Caco-2 (cell line): ENCODE results near the gene S100A9. TPM values are rescaled to one million over a fixed set of nuclear protein-coding genes. Genes with fewer than 3 reads are reported as not detected.
"Not testable (repeated sequence)": the region's sequence is repeated elsewhere in the genome, so short reads cannot be mapped to it uniquely, and the experiment has no call there.

Source experiments
- BruUV-seq: library from RNA; stranded (reverse); fragments of 400-500 nt; replicated peaks from 2 replicates; lab custom pipeline; 2021; lab: Mats Ljungman, UMichigan
- CTCF ChIA-PET: fragments of 300-600 bp; sonication (Branson Sonifier 250); formaldehyde crosslinking; loops from one replicate; lab custom pipeline; 2022; ENCODE audit warnings: antibody characterized with exemption; lab: Charles Lee
- POLR2A ChIA-PET: fragments of 300-600 bp; sonication (Branson Sonifier 250); formaldehyde crosslinking; loops from one replicate; lab custom pipeline; 2022; ENCODE audit warnings: antibody characterized with exemption; lab: Charles Lee
- DNase-seq, 2 experiments: peaks; one replicate each; pipeline versions ENCODE4 v3.0.0 to v3.0.0-alpha.2; 2020 to 2022
- H3K27me3 ChIP-seq: replicated peaks from 2 replicates; pipeline ENCODE4 v1.6.0; 2011; ENCODE audit warnings: low read length; ENCODE audit not compliant: control insufficient read depth, insufficient read depth
- H3K36me3 ChIP-seq: 2 replicates; pipeline ENCODE4 v1.5.1; 2011; ENCODE audit warnings: low read length; ENCODE audit not compliant: control insufficient read depth, insufficient read depth
- H3K4me1 ChIP-seq: fragments of 250-450 bp; sonication (Bioruptor Pico); 2 replicates; pipeline ENCODE4 v1.5.1; 2020; ENCODE audit warnings: mild to moderate bottlenecking
- H3K4me3 ChIP-seq: 2 replicates; pipeline ENCODE4 v1.5.1; 2011; ENCODE audit warnings: low read depth, mild to moderate bottlenecking, control low read depth, low read length
- H3K9me3 ChIP-seq: fragments of 250-450 bp; sonication (Bioruptor Pico); 2 replicates; pipeline ENCODE4 v1.5.1; 2020; ENCODE audit warnings: mild to moderate bottlenecking, moderate library complexity
- H3K27ac Mint-ChIP-seq: one replicate; pipeline ENCODE4 v1.8.0; 2022; ENCODE audit warnings: mixed read lengths; ENCODE audit not compliant: unreplicated experiment
- H3K27me3 Mint-ChIP-seq: one replicate; pipeline ENCODE4 v1.8.0; 2022; ENCODE audit warnings: mixed read lengths; ENCODE audit not compliant: insufficient read depth, unreplicated experiment
- H3K36me3 Mint-ChIP-seq: one replicate; pipeline ENCODE4 v1.8.0; 2022; ENCODE audit warnings: mild to moderate bottlenecking, mixed read lengths; ENCODE audit not compliant: insufficient read depth, unreplicated experiment
- H3K4me1 Mint-ChIP-seq: one replicate; pipeline ENCODE4 v1.8.0; 2022; ENCODE audit warnings: low read depth, mixed read lengths; ENCODE audit not compliant: unreplicated experiment
- H3K4me3 Mint-ChIP-seq: one replicate; pipeline ENCODE4 v1.8.0; 2022; ENCODE audit warnings: mild to moderate bottlenecking, moderate library complexity, mixed read lengths; ENCODE audit not compliant: unreplicated experiment
- H3K9me3 Mint-ChIP-seq: one replicate; pipeline ENCODE4 v1.8.0; 2022; ENCODE audit warnings: mixed read lengths; ENCODE audit not compliant: unreplicated experiment
- CTCF ChIP-seq, 2 experiments: fragments of 200-600 bp in 1 of 2; IDR thresholded peaks; 1 replicate in 1 of 2; 2 replicates in 1 of 2; pipeline versions ENCODE4 v1.5.1 to v1.8.0; 2011 to 2022; ENCODE audit warnings: antibody characterized with exemption in 1 of 2, control low read depth in 1 of 2, inconsistent platforms in 1 of 2, low read depth in 1 of 2, low read length in 1 of 2, mild to moderate bottlenecking in 1 of 2, moderate library complexity in 1 of 2; ENCODE audit not compliant: insufficient read depth in 1 of 2, severe bottlenecking in 1 of 2, unreplicated experiment in 1 of 2
- intact Hi-C: fragments of 100-400 bp; cut with micrococcal nuclease; formaldehyde crosslinking; loops from one replicate; pipeline ENCODE4 v1.10.0; 2022; ENCODE audit not compliant: unreplicated experiment
- total RNA-seq: library from RNA; stranded (reverse); gene quantifications from 2 replicates; pipeline ENCODE4 v1.2.3, GENCODE V29; 2022

The S100A9 gene
- total RNA-seq, 1 experiment from 2014 or later, result not detected

- H3K4me1 Mint-ChIP-seq, H3K36me3 Mint-ChIP-seq, H3K27me3 ChIP-seq, H3K36me3 ChIP-seq, H3K4me3 Mint-ChIP-seq, DNase-seq, POLR2A ChIA-PET, BruUV-seq, CTCF ChIA-PET, H3K4me1 ChIP-seq, H3K27ac Mint-ChIP-seq, intact Hi-C loops, H3K4me3 ChIP-seq: not testable (repeated sequence)
- H3K9me3 ChIP-seq, result peaks cover 11% of the 10 kb centered on the region
- H3K27me3 Mint-ChIP-seq, result peaks cover 11% of the 10 kb centered on the region
- H3K9me3 Mint-ChIP-seq, result peaks cover 28% of the 10 kb centered on the region
These were observed 39.5 kb upstream of the S100A9 start for GRCh38 chr1:153318145-153318544.

- TF ChIP-seq CTCF (IDR thresholded peaks at IDR 0.05; ENCODE audit: insufficient read depth in 1 of 2, low read depth in 1 of 2, low read length in 1 of 2, severe bottlenecking in 1 of 2, unreplicated experiment in 1 of 2), result no peak
- Mint-ChIP-seq H3K4me3 (no peak overlapping the region), H3K27me3 (peaks cover 3% of the 10 kb centered on the region), H3K9me3 (peaks cover 20% of the 10 kb centered on the region), H3K27ac (no peak overlapping the region), H3K36me3 (no peaks in the 10 kb centered on the region), H3K4me1 (no peaks in the 10 kb centered on the region)
- intact Hi-C loops, result no loop called here
- Histone ChIP-seq H3K36me3 (no peaks in the 10 kb centered on the region), H3K4me1 (no peaks in the 10 kb centered on the region), H3K27me3 (no peaks in the 10 kb centered on the region), H3K9me3 (peaks cover 21% of the 10 kb centered on the region), H3K4me3 (no peak overlapping the region)
- ChIA-PET CTCF (no interaction called here), POLR2A (no interaction called here)
- no peak for DNase-seq
- no TSS peak for BruUV-seq
These were observed 35.1 kb upstream of the S100A9 start for GRCh38 chr1:153322568-153322967.

DNA sequence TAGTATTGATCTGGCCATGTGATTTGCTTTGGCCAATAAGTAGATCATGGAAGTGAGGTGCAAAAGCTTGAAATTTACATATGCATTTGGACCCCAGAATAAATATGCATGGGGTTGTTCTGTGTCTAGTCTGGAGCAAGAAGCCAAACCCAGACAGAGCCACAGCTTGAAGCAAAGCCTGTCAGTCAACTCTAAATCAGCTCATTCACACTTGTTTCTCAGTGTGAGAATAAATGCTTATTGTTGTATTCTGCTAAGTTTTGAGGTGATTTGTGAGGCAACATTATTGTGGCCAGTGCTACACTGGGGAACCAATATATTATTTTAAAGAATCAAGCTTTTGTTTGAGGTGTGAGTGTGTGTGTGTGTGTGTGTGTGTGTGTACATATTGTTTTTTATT lies 32.7 kb upstream of the S100A9 start:
- H3K9me3 ChIP-seq, result peaks cover 21% of the 10 kb centered on the region
- no peaks in the 10 kb centered on the region for H3K4me1 ChIP-seq
- POLR2A ChIA-PET, result no interaction called here
- CTCF ChIA-PET, result no interaction called here
- H3K36me3 Mint-ChIP-seq, result no peaks in the 10 kb centered on the region
- no TSS peak for BruUV-seq
- peaks cover 29% of the 10 kb centered on the region for H3K9me3 Mint-ChIP-seq
- H3K36me3 ChIP-seq, result no peaks in the 10 kb centered on the region
- H3K4me3 ChIP-seq, result no peak overlapping the region
- no peak overlapping the region for H3K27ac Mint-ChIP-seq
- no peak for DNase-seq
- H3K4me3 Mint-ChIP-seq, result no peak overlapping the region
- no peak for TF ChIP-seq CTCF (IDR thresholded peaks at IDR 0.05; ENCODE audit: insufficient read depth in 1 of 2, low read depth in 1 of 2, low read length in 1 of 2, severe bottlenecking in 1 of 2, unreplicated experiment in 1 of 2)
- intact Hi-C loops, result no loop called here
- no peaks in the 10 kb centered on the region for H3K4me1 Mint-ChIP-seq
- no peaks in the 10 kb centered on the region for H3K27me3 ChIP-seq
- H3K27me3 Mint-ChIP-seq, result peaks cover 2% of the 10 kb centered on the region

DNA sequence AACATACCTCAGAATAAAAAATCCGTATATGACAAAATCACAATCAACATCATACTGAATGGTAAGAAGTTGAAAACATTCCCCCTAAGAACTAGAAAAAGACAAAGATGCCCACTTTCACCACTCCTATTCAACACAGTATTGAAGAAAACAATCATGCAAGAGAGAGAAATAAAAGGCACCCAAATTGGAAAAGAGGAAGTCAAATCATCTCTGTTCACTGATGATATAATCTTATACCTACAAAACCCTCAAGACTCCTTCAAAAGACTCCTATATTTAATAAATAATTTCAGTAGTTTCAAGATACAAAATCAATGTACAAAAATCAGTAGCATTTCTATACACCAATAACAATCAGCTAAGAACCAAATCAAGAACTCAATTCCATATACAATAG lies 23.8 kb upstream of the S100A9 start:
- Histone ChIP-seq H3K4me3 (no peak overlapping the region), H3K4me1 (peaks cover 14% of the 10 kb centered on the region), H3K27me3 (no peaks in the 10 kb centered on the region), H3K9me3 (no peaks in the 10 kb centered on the region), H3K36me3 (no peaks in the 10 kb centered on the region)
- CTCF ChIA-PET, result no interaction called here
- POLR2A ChIA-PET, result no interaction called here
- no peak overlapping the region for H3K27ac Mint-ChIP-seq
- no peak for DNase-seq
- no peak for TF ChIP-seq CTCF (IDR thresholded peaks at IDR 0.05; ENCODE audit: insufficient read depth in 1 of 2, low read depth in 1 of 2, low read length in 1 of 2, severe bottlenecking in 1 of 2, unreplicated experiment in 1 of 2)
- H3K4me3 Mint-ChIP-seq, result no peak overlapping the region
- peaks cover 15% of the 10 kb centered on the region for H3K4me1 Mint-ChIP-seq
- intact Hi-C loops, result no loop called here
- peaks cover 19% of the 10 kb centered on the region for H3K27me3 Mint-ChIP-seq
- BruUV-seq, result no TSS peak
- H3K36me3 Mint-ChIP-seq, result no peaks in the 10 kb centered on the region
- peaks cover 14% of the 10 kb centered on the region for H3K9me3 Mint-ChIP-seq
